Thyroid gland (tissue), 4 donors: Measurements from ENCODE around the gene PXDN.

Experiments used
- CTCF ChIP-seq, 6 experiments: fragments of 200-600 bp in 3 of 6; fragments of 450-650 bp in 3 of 6; sonication (generic) in 3 of 6; IDR thresholded peaks; one replicate each; pipeline ENCODE4 v1.5.1; 2016 to 2019; ENCODE audit warnings: antibody characterized with exemption in 6 of 6, mild to moderate bottlenecking in 2 of 6, inconsistent platforms in 1 of 6, moderate library complexity in 1 of 6
- POLR2A ChIP-seq, 2 donors: fragments of 450-650 bp; IDR thresholded peaks; one replicate each; pipeline ENCODE4 v1.6.1; 2017; ENCODE audit warnings: antibody characterized with exemption in 2 of 2, mild to moderate bottlenecking in 2 of 2, moderate library complexity in 1 of 2

GRCh38 chr2:1662606-1663180 lies 81.6 kb downstream of the PXDN start:
- no peak for TF ChIP-seq CTCF (IDR thresholded peaks at IDR 0.05)
- no peak for TF ChIP-seq POLR2A (IDR thresholded peaks at IDR 0.05)
